PC-3 (cell line): ENCODE results near the gene PDZRN3.

Source experiments
- CTCF ChIP-seq: fragments of 300-600 bp; sonication (generic); conservative IDR thresholded peaks from 2 replicates; pipeline ENCODE4 v1.5.1; 2017; ENCODE audit warnings: antibody characterized with exemption, low read depth, mild to moderate bottlenecking, low read length
- EZH2 ChIP-seq: fragments of 300-600 bp; sonication (generic); IDR thresholded peaks from one replicate; pipeline ENCODE4 v1.6.1; 2017; ENCODE audit warnings: antibody characterized with exemption, mild to moderate bottlenecking, low read length; ENCODE audit not compliant: unreplicated experiment

- no peak for TF ChIP-seq CTCF
- TF ChIP-seq EZH2: no peak
Measured at GRCh38 chr3:73600293-73600938, 24.3 kb downstream of the PDZRN3 start.
